ENCODE measurements around the gene GFI1B. TPM values are rescaled to one million over a fixed set of nuclear protein-coding genes. Genes with fewer than 3 reads are reported as not detected.
"Not testable (repeated sequence)": the region's sequence is repeated elsewhere in the genome, so short reads cannot be mapped to it uniquely, and the experiment has no call there.

The GFI1B gene
- total and polyA plus RNA-seq, 4 donors, result 0.30 to 1.1 (median 0.46) TPM

GRCh38 chr9:132996526-132996925 lies 18.0 kb downstream of the GFI1B start:
- H3K4me3 ChIP-seq (ENCODE audit: low read depth, low read length), result no peak overlapping the region
- H3K9me3 ChIP-seq (ENCODE audit: control insufficient read depth, insufficient read depth, low read length), result no peaks in the 10 kb centered on the region
- WGBS (ENCODE audit: insufficient coverage), result 66% methylated on average over 12 of the region's 13 CpGs
- H3K4me1 ChIP-seq (ENCODE audit: control insufficient read depth, insufficient read depth, low read length), result peaks cover 4% of the 10 kb centered on the region
- no peaks in the 10 kb centered on the region for H3K36me3 ChIP-seq (ENCODE audit: control insufficient read depth, insufficient read depth, low read length)
- DNase-seq (ENCODE audit: low read depth in 4 of 6, low spot score in 6 of 6), result no peak
- no peak overlapping the region for H3K27ac ChIP-seq (ENCODE audit: low read depth, low read length)
- H3K27me3 ChIP-seq (ENCODE audit: control insufficient read depth, insufficient read depth, low read length), result peaks cover 2% of the 10 kb centered on the region

GRCh38 chr9:132997591-132997990 lies 19.1 kb downstream of the GFI1B start:
- peaks cover 4% of the 10 kb centered on the region for H3K4me1 ChIP-seq (ENCODE audit: control insufficient read depth, insufficient read depth, low read length)
- WGBS (ENCODE audit: insufficient coverage), result 91% methylated on average over 4 of the region's 4 CpGs
- H3K36me3 ChIP-seq (ENCODE audit: control insufficient read depth, insufficient read depth, low read length), result no peaks in the 10 kb centered on the region
- H3K27me3 ChIP-seq (ENCODE audit: control insufficient read depth, insufficient read depth, low read length), result peaks cover 2% of the 10 kb centered on the region
- DNase-seq (ENCODE audit: low read depth in 4 of 6, low spot score in 6 of 6), result no peak
- H3K27ac ChIP-seq (ENCODE audit: low read depth, low read length), result no peak overlapping the region
- no peaks in the 10 kb centered on the region for H3K9me3 ChIP-seq (ENCODE audit: control insufficient read depth, insufficient read depth, low read length)
- H3K4me3 ChIP-seq (ENCODE audit: low read depth, low read length), result no peak overlapping the region

GRCh38 chr9:132998221-132998620 lies 19.7 kb downstream of the GFI1B start:
- H3K27me3 ChIP-seq (ENCODE audit: control insufficient read depth, insufficient read depth, low read length); H3K4me3 ChIP-seq (ENCODE audit: low read depth, low read length); H3K27ac ChIP-seq (ENCODE audit: low read depth, low read length); DNase-seq (ENCODE audit: low read depth in 4 of 6, low spot score in 6 of 6); H3K9me3 ChIP-seq (ENCODE audit: control insufficient read depth, insufficient read depth, low read length); H3K36me3 ChIP-seq (ENCODE audit: control insufficient read depth, insufficient read depth, low read length); H3K4me1 ChIP-seq (ENCODE audit: control insufficient read depth, insufficient read depth, low read length): not testable (repeated sequence)
- WGBS (ENCODE audit: insufficient coverage), result 57% methylated on average over 1 of the region's 4 CpGs

GRCh38 chr9:132998831-132999635 lies 20.5 kb downstream of the GFI1B start:
- 88% methylated on average over 12 of the region's 18 CpGs for WGBS (ENCODE audit: insufficient coverage)
- no peak for DNase-seq (ENCODE audit: low read depth in 4 of 6, low spot score in 6 of 6)
- H3K9me3 ChIP-seq (ENCODE audit: control insufficient read depth, insufficient read depth, low read length), result no peaks in the 10 kb centered on the region
- H3K4me3 ChIP-seq (ENCODE audit: low read depth, low read length), result no peak overlapping the region
- no peaks in the 10 kb centered on the region for H3K36me3 ChIP-seq (ENCODE audit: control insufficient read depth, insufficient read depth, low read length)
- H3K27me3 ChIP-seq (ENCODE audit: control insufficient read depth, insufficient read depth, low read length), result no peaks in the 10 kb centered on the region
- H3K4me1 ChIP-seq (ENCODE audit: control insufficient read depth, insufficient read depth, low read length), result peaks cover 18% of the 10 kb centered on the region
- H3K27ac ChIP-seq (ENCODE audit: low read depth, low read length), result no peak overlapping the region

- Histone ChIP-seq H3K27me3 (ENCODE audit: control insufficient read depth, insufficient read depth, low read length) (no peaks in the 10 kb centered on the region), H3K4me1 (ENCODE audit: control insufficient read depth, insufficient read depth, low read length) (peaks cover 23% of the 10 kb centered on the region), H3K36me3 (ENCODE audit: control insufficient read depth, insufficient read depth, low read length) (no peaks in the 10 kb centered on the region), H3K4me3 (ENCODE audit: low read depth, low read length) (no peak overlapping the region), H3K9me3 (ENCODE audit: control insufficient read depth, insufficient read depth, low read length) (no peaks in the 10 kb centered on the region), H3K27ac (ENCODE audit: low read depth, low read length) (no peak overlapping the region)
- DNase-seq (ENCODE audit: low read depth in 4 of 6, low spot score in 6 of 6), result no peak
- 61% methylated on average over 10 of the region's 13 CpGs for WGBS (ENCODE audit: insufficient coverage)
Observed at GRCh38 chr9:133002147-133003070, 23.9 kb downstream of the GFI1B start.

- Histone ChIP-seq H3K27me3 (ENCODE audit: control insufficient read depth, insufficient read depth, low read length) (no peaks in the 10 kb centered on the region), H3K27ac (ENCODE audit: low read depth, low read length) (no peak overlapping the region), H3K9me3 (ENCODE audit: control insufficient read depth, insufficient read depth, low read length) (no peaks in the 10 kb centered on the region), H3K4me3 (ENCODE audit: low read depth, low read length) (no peak overlapping the region), H3K4me1 (ENCODE audit: control insufficient read depth, insufficient read depth, low read length) (peaks cover 23% of the 10 kb centered on the region), H3K36me3 (ENCODE audit: control insufficient read depth, insufficient read depth, low read length) (no peaks in the 10 kb centered on the region)
- DNase-seq (ENCODE audit: low read depth in 4 of 6, low spot score in 6 of 6), result no peak
- 50% methylated on average over 13 of the region's 13 CpGs for WGBS (ENCODE audit: insufficient coverage)
Observed at GRCh38 chr9:133003071-133003461, 24.6 kb downstream of the GFI1B start.

DNA sequence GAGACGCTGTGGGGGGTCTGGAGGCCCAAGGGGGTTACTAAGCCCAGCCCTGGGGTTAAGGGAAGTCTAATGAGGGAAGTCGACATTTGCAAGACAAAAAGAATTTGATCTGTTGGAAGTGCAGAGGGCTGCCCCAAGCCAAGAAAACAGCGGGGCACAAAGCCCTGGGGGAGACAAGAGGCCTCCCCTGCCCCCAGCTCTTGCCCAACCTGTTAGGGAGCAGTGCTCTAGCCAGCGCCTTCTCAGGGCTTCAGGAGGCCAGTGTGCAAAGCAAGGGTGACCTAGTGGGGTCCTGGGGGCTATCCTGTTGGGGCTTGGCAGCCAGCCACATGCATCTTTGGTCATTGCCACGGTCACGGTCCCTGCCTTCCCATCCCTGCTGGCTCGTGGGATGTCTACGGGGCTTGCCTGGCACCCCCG lies 25.2 kb downstream of the GFI1B start:
- Histone ChIP-seq H3K9me3 (ENCODE audit: control insufficient read depth, insufficient read depth, low read length) (no peaks in the 10 kb centered on the region), H3K4me1 (ENCODE audit: control insufficient read depth, insufficient read depth, low read length) (peaks cover 23% of the 10 kb centered on the region), H3K4me3 (ENCODE audit: low read depth, low read length) (no peak overlapping the region), H3K27ac (ENCODE audit: low read depth, low read length) (no peak overlapping the region), H3K27me3 (ENCODE audit: control insufficient read depth, insufficient read depth, low read length) (no peaks in the 10 kb centered on the region), H3K36me3 (ENCODE audit: control insufficient read depth, insufficient read depth, low read length) (no peaks in the 10 kb centered on the region)
- WGBS (ENCODE audit: insufficient coverage), result 22% methylated on average over 9 of the region's 9 CpGs
- DNase-seq (ENCODE audit: low read depth in 4 of 6, low spot score in 6 of 6), result no peak

GRCh38 chr9:133004091-133004998 lies 25.9 kb downstream of the GFI1B start:
- WGBS (ENCODE audit: insufficient coverage), result 36% methylated on average over 4 of the region's 9 CpGs
- Histone ChIP-seq H3K27ac (ENCODE audit: low read depth, low read length) (no peak overlapping the region), H3K4me1 (ENCODE audit: control insufficient read depth, insufficient read depth, low read length) (peaks cover 23% of the 10 kb centered on the region), H3K9me3 (ENCODE audit: control insufficient read depth, insufficient read depth, low read length) (no peaks in the 10 kb centered on the region), H3K4me3 (ENCODE audit: low read depth, low read length) (no peak overlapping the region), H3K27me3 (ENCODE audit: control insufficient read depth, insufficient read depth, low read length) (no peaks in the 10 kb centered on the region), H3K36me3 (ENCODE audit: control insufficient read depth, insufficient read depth, low read length) (no peaks in the 10 kb centered on the region)
- DNase-seq (ENCODE audit: low read depth in 4 of 6, low spot score in 6 of 6), result no peak
